Dedifferentiated amniotic fluid mesenchymal stem cell (primary cell): Measurements from ENCODE around the gene CGNL1.
A peak's percentile ranks its signal among the peaks of the same experiment; 100 is the strongest.

Experiments
- DNase-seq: peaks from one replicate; pipeline ENCODE4 v3.0.0-alpha.2; 2016; ENCODE audit errors: extremely low spot score

CGNL1 gene

DNA sequence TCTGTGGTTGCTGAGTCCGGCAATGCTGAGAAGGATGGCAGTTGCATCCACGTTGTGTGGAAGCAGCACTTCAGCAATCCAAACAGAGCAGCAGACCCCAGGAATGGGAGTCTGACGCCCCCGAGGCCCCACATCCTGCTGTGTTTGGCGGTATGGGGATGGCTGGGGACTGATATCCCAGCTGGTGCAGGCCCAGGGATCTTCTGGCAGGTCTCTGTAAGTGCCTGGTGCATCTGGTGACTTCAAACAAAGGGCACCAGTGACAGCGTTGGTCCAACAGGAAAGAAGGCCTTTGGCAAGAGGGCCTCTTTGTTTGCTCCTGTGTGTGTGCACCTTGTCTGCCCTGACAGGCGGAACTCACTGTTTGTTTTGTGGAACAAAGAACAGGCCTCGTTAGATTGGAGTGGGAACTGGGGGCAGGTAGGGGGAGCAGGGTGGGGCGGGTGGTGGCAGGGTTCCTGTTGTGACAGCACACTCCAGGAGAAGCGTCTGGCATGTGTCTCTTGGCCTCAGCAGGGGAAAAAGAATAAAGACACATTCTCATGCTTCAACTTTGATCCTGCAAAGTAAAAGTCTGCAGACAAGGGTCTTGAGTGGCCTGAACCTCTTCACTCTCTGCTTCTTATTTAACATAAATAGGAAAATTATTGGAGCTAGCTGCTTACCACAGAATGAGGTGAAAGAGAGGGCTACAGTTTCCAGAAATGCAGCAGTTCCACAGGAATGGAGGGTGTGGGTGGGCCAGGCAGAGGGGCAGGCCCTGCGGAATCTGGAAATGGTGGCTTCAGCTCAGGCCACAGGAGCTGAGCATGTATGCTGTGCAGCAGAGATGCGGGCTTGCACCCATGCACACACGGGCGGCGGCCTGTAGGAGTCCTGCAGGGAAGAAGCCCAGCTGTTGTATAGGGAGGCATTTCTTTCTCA, 120.9 kb downstream of the CGNL1 start:
- DNase-seq: no peak

DNA sequence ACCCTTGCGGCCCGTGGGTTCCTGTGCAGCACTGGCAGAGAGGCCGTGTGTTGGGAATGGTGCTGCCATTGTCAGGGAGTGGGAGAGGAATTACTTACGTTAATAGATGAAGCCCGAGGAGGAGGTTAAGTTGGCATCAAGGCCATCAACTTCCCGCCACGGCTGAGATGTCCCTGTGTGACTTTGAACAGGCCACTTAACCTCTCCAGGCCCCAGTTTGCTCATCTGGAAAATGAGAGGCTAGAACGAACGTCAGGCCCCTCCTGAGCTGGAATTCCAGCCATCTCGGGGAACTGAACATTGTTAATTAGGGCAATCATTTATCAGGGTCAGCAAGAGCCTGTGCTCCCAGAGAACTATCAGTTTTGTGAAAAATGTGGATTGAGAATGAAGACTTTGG, 124.0 kb downstream of the CGNL1 start:
- DNase-seq: no peak

DNA sequence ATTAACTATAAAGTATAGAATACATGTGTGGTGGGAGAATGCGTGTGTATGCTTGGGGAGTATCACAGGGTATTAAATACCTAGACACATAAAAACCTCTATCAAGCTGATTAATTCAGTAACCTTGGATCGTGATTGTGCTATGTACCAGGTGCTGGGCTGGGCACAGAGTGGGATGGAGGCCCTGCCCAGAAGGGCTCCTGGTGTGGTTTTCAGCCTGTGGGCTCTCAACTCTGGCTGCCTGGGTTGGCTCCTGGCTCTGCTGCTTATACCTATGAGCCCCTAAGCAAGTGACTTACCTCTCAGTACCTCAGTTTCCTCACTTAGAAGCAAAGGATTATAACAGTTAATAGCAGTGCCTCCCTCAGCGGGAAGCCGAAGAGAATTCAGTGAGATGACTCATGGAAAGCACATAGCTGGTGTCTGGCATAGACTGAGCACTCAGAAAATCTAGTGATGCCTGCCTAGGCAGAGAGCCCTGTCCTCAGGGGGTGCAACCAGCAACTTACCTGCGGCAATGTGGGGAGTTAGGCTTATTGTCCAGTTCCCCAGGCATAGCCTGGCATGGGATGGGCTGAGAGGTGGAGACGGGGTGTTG, 124.8 kb downstream of the CGNL1 start:
- DNase-seq: no peak

DNA sequence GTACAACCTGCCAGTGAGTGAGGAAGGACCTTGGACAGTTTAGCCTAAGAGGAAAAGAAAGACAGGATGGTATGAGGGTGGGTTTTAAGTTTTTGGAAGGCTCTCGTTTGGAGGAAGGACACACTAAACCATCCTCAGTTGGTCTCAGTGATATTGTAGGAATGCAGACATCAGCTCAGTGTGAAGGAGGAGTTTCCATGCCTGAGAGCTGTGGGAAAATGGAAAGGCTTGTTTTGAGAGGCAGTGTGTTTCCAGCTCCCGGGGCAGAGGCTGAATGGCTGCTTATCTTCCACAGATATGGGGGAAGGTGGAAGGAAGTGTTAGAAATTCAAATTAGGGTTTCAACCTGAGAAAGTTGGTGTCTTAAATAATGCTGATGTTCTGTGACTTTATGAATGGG, 125.8 kb downstream of the CGNL1 start:
- DNase-seq: no peak

DNA sequence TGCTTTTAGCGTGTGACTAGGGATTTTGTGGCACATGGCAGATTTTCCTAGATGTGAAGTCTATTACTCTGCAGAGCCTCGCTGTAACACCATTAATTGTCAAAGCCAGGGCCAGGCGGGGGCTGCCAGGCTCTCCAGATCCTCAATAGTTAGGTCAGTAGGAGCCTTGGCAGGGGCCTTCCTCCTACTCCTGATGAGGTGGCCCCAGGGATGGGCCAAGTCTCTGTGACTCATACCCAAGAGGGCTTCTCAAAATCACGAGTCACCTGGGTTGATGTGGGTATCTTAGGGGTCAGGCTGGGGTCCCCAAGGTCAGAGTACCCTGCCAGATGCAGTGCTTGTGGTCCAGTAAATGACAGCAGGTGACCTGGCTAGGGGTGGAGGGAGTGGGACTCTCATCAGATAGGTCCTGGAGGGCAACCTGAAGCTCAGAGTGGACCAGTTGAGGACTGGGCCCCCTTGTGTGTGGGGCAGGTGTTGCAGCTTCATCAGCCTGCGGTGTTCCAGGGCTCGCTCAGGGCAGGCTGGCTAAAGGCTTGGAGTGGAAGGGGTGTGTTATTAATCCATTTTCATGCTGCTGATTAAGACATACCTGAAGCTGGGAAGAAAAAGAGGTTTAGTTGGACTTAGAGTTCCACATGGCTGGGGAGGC, 126.9 kb downstream of the CGNL1 start:
- no peak for DNase-seq

DNA sequence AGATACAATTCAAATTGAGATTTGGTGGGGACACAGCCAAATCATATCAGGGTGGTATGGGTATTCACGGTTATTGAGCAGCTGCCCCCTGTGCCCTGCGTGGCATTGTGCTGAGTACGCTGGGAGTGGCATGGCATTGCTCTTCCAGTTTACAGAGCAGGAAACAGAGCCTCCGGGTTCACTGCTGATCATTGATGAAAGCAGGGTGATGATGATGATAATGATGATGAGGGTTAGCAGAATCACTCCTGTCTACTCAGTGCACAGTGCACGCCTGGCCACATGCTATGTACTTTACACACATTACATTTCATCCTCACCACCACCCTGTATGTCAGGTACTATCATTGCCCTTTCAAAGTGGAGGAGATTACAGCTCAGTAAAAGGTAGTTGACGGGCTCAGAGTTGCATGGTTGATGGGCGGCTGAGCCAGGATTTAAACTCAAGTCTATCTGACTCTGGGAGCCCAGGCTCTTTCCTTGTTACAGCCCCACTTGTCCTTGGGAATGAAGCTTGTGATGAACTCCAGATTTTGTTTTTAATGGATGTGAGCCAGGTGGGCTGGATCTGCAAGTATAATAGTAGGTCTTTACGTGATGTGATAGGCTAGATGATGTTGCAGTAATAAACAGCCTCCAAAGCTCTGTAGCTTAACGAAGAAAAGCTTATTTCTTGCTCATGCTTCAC, 127.8 kb downstream of the CGNL1 start:
- DNase-seq: no peak

DNA sequence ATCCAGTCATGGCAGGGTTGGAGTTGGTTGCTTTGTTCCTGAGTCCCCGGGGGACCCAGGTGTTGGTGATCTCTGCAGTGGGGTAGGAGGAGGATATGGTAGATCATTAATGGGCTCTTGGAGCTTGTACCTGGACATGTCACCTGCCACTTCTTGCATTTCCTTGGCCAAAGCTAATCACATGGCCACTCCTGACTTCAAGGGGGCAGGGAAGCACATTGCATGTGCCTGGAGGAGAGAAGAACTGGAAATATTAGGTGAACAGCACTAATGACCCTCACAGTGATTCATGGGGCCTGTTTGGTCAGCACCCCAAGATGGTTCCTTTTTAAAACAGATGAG, 128.3 kb downstream of the CGNL1 start:
- DNase-seq: no peak

DNA sequence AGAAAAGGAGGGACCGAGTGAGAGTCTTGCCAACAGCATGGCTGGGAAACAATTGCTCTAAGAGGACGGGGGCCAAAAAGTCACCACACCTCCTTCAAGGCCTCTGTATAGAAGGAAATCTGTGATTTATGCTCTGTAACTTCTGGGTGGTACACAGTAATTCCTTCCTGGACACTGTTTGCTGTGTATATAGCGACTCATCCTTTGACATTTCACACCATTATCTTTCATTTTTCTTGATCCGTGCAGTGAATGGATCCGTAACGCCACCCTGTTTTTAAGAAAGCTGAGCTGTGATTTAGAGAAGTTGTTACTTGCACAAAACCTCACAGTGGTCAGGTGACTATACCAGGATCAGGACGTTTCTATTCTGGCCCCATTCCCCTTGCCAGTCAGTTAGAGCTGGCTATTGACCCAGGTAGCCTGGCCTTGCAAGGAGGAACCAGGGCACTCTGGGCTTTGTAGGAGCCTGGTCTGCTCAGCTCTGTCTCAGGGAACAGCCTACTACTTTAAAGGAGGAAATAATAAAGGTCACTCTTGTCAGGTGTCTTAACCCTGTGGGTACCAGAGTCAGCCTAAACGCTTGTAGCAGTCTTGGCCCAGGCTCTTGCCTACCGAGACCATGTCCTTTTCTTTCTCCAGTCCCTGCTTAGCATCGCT, 128.9 kb downstream of the CGNL1 start:
- no peak for DNase-seq

DNA sequence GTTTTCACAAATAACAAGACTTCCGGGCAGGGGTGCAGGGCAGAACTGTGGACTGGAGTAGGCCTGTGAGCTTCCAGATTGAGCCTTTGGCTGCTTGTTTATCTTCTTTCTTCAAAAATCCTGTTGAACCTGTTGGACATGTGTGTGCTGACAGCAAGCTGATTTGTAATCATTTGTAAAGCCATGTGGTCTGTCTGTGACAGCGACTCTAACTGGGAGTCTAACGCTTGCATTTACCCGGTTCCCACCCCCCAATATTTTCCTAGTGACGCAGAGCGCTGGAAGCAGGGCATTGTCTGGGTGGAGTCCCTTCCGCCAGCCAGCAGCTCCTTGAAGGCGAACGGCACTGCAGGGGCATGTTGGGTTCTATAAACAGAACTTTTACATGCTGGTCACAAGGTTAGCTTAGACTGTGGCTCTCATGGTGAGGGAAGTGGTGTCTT, 129.7 kb downstream of the CGNL1 start:
- DNase-seq: peak; percentile 27

DNA sequence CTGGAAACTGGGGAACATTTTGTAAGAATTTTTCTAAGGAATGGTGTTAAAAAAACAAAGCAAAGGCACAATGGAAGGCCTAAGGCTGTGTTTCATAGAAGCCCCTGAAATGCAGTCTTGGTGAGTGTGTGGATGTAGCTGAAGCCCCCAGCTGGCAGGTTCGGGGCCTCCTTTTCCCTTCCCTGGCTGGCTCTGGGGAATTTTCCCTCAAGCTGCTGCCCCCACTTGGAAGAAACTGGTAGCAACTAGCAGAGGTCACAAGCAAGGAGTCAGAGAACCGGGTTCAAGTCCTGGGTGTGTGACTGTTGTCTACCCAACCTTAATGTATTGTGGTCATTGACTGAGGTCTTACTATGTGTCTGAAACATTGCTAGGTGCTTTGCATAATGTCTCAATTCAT, 130.1 kb downstream of the CGNL1 start:
- DNase-seq: no peak

DNA sequence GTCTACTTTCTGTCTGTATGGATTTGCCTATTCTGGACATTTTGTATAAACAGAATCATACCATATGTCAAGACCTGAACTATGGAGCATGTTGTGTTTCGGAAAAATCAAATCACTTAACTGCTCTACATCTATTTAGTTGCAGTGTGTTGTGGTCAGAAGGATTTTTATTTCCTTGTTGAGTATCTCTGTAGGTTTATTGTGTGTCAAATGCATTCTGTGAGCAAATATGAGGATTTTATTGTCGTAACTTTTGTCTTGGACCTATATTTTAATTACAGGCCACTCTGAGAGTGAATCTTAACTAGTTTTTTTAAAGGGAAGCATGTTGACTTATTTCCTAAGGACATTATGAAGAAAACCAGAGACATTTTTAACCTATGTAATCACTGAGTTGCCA, 130.8 kb downstream of the CGNL1 start:
- DNase-seq: no peak

DNA sequence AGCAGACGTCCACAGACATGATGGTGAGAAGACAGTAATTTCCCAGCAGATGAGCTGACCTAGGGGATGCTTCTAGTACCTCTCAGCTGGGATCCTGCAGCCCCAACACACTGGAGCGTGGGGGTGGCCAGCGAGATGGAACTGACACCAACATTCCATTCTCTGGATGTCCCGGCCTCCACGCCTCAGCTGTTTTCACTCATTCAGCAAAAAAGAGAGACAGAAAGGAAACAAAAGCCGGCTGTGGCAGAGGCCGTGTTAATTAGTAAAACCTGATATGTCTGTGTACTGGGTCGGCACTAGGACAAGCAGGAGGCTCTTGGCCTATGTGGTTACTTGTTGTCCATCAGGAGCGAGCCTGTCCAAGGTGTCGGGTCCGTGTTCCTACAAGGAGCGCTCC, 132.8 kb downstream of the CGNL1 start:
- no peak for DNase-seq

DNA sequence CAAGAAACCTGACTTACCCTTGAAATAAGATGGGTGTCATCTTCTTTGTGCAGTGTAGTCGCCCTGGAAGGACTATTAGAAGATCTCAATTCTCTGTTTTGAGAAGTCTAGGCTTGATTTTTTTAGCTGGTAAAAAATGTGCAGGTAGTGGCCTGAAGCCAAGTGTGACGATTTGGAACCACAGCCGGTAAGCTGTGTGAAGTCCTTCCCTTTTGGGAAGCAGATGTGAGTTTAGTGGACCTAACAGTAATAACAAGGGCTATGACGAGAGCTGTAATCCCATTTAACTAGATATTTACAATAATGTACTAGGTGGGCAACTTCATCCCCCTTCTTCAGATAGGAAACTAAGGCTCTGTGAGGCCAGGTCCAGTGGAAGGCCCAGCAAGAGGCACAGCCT, 133.7 kb downstream of the CGNL1 start:
- no peak for DNase-seq

DNA sequence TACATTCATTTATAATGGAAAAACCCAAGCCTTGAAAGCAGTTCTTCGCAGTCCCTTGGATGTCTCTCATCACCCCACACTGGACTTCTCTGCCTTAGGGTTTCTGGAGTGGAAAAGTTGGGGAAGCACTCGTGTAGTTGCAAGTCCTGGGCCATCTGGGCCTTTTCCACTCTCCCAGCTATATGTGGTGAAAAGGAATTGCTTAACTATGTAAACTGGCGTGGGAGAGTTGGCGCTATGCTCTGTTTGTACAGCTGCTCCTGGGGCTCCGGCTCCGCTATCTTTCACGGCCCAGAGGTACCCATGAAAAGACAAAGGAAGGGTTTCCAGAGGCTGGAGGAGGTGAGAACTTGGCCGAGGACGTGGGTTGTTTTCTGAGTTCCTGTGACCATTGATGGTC, 134.3 kb downstream of the CGNL1 start:
- DNase-seq: no peak

DNA sequence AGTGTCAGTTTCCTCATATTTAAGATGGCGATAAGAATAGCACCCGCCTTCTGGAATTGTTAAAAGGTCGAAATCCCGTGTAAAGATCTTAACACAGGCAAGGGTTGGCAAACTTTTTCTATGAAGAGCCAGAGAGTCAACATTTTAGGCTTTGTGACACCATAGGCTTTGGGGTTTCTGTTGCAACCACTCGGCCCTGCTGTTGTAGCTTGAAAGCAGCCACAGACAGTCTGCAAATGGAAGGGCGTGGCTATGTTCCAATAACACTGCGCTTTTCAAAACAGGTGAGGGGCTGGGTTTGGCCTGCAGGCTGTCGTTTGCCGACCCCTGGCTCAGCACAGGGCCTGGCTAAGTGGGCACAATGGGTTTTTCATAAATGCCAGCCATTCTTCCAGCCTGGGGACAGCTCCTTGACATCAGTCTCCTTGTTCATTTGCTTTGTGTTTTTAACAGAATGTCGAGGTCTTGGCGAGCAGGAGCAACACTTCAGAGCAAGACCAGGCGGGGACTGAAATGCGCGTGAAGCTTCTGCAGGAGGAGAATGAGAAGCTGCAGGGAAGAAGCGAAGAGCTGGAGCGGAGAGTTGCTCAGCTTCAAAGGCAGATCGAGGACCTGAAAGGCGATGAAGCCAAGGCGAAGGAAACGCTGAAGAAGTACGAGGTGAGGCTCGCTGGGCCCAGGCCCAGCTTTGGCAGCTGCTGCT, 140.2 kb downstream of the CGNL1 start:
- no peak for DNase-seq

DNA sequence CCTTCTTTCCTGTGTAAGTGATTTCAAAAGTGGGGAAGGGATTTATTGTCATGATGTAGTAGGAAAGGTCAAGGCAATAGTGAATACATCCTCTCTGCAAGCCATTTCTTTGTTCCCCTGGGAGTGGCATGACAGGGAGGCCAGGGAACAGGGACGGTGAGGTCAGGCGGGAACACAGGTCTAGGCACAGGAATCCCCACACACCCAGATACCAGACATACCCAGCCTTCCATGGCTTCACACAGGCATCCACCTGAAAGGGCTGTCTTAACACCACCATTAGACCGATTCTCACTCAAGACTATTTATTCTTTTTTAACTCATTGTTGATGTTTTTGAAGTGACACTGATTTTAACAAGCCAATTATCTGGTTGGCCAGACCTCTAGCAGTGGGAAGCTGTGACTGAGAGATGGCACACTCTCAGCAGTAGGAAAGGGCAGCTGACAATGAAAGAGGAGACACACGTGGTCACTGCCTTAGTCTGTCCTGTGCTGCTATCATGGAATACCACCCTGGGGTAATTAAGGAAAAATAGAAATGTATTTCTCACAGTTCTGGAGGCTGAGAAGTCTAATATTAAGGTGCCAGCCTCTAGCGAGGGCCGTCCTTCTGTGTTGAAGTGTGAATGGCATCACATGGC, 140.8 kb downstream of the CGNL1 start:
- no peak for DNase-seq

DNA sequence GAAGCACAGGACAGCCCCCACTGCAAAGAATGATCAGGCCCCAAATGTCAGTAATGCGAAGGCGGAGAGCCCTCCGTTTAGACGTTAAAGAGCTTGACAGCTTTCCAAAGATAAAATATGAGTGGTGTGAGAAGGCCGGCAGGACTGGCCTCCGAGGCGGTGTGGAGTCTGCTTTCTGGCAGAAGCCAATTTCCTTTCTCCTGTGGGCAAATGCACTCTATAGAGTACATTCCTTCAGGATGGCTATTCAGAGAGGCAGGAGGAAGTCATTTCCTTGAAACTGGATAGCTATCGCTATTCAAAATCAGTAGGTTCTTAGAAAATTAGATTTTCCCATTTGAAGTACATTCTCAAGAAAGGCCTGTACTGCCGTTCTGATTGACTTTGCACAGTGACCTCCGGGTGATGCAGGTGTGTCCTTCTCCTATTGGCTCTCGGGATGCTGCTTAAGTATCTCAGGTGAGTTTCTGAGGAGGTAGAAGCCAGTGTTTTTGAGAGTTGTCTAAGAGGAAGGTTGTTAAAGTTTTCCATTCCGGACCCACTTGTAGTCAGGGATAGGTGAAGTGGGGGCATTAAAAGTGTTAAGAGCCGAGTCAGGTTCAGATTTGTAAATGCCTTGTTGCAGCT, 142.6 kb downstream of the CGNL1 start:
- DNase-seq: no peak

DNA sequence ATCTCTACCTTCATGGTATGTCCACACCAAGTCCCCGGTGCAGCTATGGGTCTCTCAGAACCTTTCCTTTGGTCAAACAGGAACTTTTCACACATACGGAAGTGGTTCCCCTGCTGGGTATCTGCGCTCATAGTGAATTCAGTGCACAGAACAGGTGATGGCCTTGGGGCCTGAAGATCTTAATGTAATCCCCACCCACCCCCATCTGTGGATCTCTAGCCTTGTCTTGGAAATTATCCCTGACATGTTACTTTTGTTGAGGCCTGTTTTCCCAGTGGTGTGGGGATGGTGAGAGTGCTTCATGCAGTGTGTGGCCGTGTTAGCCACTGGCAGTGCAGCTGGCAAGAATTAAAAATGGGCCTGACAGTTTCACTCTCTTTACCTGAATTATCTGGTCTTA, 143.5 kb downstream of the CGNL1 start:
- DNase-seq: no peak

DNA sequence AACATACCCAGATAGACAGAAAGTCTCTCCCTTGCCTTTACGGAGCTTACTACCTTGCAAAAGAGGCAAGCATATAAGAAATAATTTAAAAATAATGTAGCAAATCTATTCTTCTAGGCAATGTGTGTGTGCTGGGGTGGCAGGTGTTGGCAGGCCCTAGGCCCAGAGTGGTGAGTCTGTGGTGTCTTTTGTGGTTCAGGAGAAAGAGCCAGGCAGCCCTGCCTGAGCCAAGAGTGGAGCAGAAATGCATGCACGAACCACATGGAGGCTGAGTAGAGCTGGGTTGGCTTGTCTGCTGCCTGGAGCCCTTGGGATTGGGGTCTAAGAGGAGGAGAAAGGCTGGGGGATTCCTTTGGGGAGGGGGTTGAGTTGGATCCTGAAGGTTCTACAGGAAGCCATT, 145.2 kb downstream of the CGNL1 start:
- no peak for DNase-seq

DNA sequence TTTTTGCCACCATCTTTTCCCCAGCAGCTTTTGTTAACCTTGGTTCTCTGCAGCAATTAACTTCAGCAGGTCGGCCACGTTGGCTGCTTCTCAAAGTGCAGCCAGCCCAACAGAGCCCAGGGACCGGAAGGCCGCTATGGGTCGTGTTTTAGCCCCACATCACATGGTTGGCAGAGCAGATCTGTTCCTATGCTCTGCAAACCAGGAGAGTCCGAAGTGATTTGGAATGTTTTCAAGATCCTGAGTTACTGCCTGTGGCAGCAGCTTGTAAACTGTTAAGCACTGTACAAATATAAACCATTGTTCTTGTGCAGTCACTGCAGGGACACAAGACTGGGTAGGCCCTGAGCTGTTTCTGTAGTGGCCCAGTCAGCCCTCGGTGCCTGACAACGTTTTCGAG, 145.8 kb downstream of the CGNL1 start:
- no peak for DNase-seq
